Brain pericyte (primary cell): ENCODE results near the gene STARD10.

ENCODE experiments used
- DNase-seq: peaks from one replicate; pipeline ENCODE4 v3.0.0-alpha.2; 2012; ENCODE audit warnings: low read depth, low spot score

STARD10 gene

GRCh38 chr11:72780296-72781062 lies 13.4 kb downstream of the STARD10 start:
- no peak for DNase-seq

GRCh38 chr11:72779495-72780128 lies 14.2 kb downstream of the STARD10 start:
- no peak for DNase-seq

GRCh38 chr11:72778535-72779494 lies 15.0 kb downstream of the STARD10 start:
- no peak for DNase-seq

- no peak for DNase-seq
Observed at GRCh38 chr11:72777755-72778278, 16.0 kb downstream of the STARD10 start.

- DNase-seq = no peak
Observed at GRCh38 chr11:72776844-72777754, 16.7 kb downstream of the STARD10 start.

- no peak for DNase-seq
Observed at GRCh38 chr11:72776117-72776843, 17.6 kb downstream of the STARD10 start.

- no peak for DNase-seq
Observed at GRCh38 chr11:72775288-72776110, 18.3 kb downstream of the STARD10 start.

- no peak for DNase-seq
Observed at GRCh38 chr11:72774499-72774898, 19.3 kb downstream of the STARD10 start.

- DNase-seq = no peak
Observed at GRCh38 chr11:72773696-72774095, 20.2 kb downstream of the STARD10 start.

GRCh38 chr11:72773291-72773690 lies 20.6 kb downstream of the STARD10 start:
- no peak for DNase-seq

- no peak for DNase-seq
Observed at GRCh38 chr11:72772059-72772458, 21.8 kb downstream of the STARD10 start.

- DNase-seq = no peak
Observed at GRCh38 chr11:72771507-72771906, 22.3 kb downstream of the STARD10 start.

GRCh38 chr11:72770799-72771198 lies 23.0 kb downstream of the STARD10 start:
- DNase-seq = no peak

- DNase-seq = no peak
Observed at GRCh38 chr11:72769680-72770079, 24.2 kb downstream of the STARD10 start.

GRCh38 chr11:72768581-72768980 lies 25.3 kb downstream of the STARD10 start:
- no peak for DNase-seq

- DNase-seq = no peak
Observed at GRCh38 chr11:72767203-72768062, 26.4 kb downstream of the STARD10 start.

- DNase-seq = no peak
Observed at GRCh38 chr11:72766152-72766902, 27.5 kb downstream of the STARD10 start.

- DNase-seq = no peak
Observed at GRCh38 chr11:72764503-72764902, 29.3 kb downstream of the STARD10 start.
